ENCODE data around the gene CDA. TPM values are rescaled to one million over a fixed set of nuclear protein-coding genes. Genes with fewer than 3 reads are reported as not detected.

CDA gene
- total and polyA plus RNA-seq, 9 of the 15 experiments (the other 6 are each of a cell fraction or from before 2014, with no cell fraction given) = not detected

- FAIRE-seq = no peak
- intact Hi-C loops (cut with micrococcal nuclease) (no loop called here), in situ Hi-C loops (cut with MboI) (no loop called here)
- peak overlapping the region; percentile 69 for H2AFZ ChIP-seq (ENCODE audit: low read depth, low read length)
- ATAC-seq = no peak
- H4K20me1 ChIP-seq (replicated peaks; ENCODE audit: control insufficient read depth, insufficient read depth, low read length) = no peaks in the 10 kb centered on the region
- WGBS (ENCODE audit: insufficient coverage, low coverage, missing lambda C conversion rate) = 51% methylated on average over 12 of the region's 16 CpGs
- TF ChIP-seq ZNF239 (CRISPR knock-in tag; IDR thresholded peaks at IDR 0.05) = no peak
- TF ChIP-seq TCF7 (IDR thresholded peaks at IDR 0.05; ENCODE audit: borderline replicate concordance) = no peak
- TF ChIP-seq, protein P1, sequence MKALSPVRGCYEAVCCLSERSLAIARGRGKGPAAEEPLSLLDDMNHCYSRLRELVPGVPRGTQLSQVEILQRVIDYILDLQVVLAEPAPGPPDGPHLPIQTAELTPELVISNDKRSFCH (CRISPR knock-in tag; IDR thresholded peaks at IDR 0.05) = no peak
- TF ChIP-seq, protein P1 (tag; IDR thresholded peaks at IDR 0.05) = no peak
- no peak for TF ChIP-seq TARDBP (IDR thresholded peaks at IDR 0.05)
- no peak for TF ChIP-seq FOXJ3 (CRISPR knock-in tag; IDR thresholded peaks at IDR 0.05)
- TF ChIP-seq BMI1 (IDR thresholded peaks at IDR 0.05; ENCODE audit: low read length) = no peak
- no peaks in the 10 kb centered on the region for H3K36me3 ChIP-seq (ENCODE audit: control insufficient read depth, insufficient read depth, low read length)
- ChIA-PET POLR2A (interaction anchor here (0.5 to 1.0 kb wide), 3 partner anchors 25 to 1935 kb away, joined by 3 read pairs; no protein-coding TSS in a partner anchor), CTCF (ENCODE audit: low intra/inter-chr PET ratio) (no interaction called here)
- H3K4me1 ChIP-seq (replicated peaks in 1 of 2; ENCODE audit: control insufficient read depth in 2 of 2, insufficient read depth in 2 of 2, low read length in 2 of 2) = peaks cover 6 to 23% of the 10 kb centered on the region in 2 experiments; a peak in 3 of 5 replicates
- DNase-seq (ENCODE audit: extremely low read depth in 1 of 4, low spot score in 3 of 4) = no peak
- no peaks in the 10 kb centered on the region; a peak in 1 of 5 replicates for H3K27me3 ChIP-seq (ENCODE audit: control insufficient read depth in 2 of 2, insufficient read depth in 2 of 2, low read length in 2 of 2)
- H3K9ac ChIP-seq (ENCODE audit: insufficient read depth in 1 of 2, low read depth in 2 of 2, low read length in 2 of 2) = 0 out of 4 replicates have a peak overlapping the region, but pooled peaks of 1 of the 2 experiments have one; percentile 15
- no TSS peak for BruUV-seq (replicated peaks)
- no peak overlapping the region for H3K4me3 ChIP-seq
- H3K9me3 ChIP-seq (replicated peaks; ENCODE audit: control insufficient read depth, insufficient read depth, low read depth, low read length) = no peaks in the 10 kb centered on the region
- H3K4me2 ChIP-seq (ENCODE audit: insufficient read depth, low read length) = no peak overlapping the region
- H3K27ac ChIP-seq (ENCODE audit: extremely low read depth, low read depth, low read length) = no peak overlapping the region
- H3K9me1 ChIP-seq (ENCODE audit: control insufficient read depth, insufficient read depth, low read length) = no peaks in the 10 kb centered on the region
- H3K79me2 ChIP-seq (ENCODE audit: control insufficient read depth, insufficient read depth, low read length) = peaks cover 6% of the 10 kb centered on the region
Measured at GRCh38 chr1:20666146-20666545, 77.2 kb downstream of the CDA start.
